H7 (cell line): ENCODE results near the gene RNF213. TPM values are rescaled to one million over a fixed set of nuclear protein-coding genes. Genes with fewer than 3 reads are reported as not detected.

Experiments used
- DNase-seq: peaks from one replicate; pipeline ENCODE4 v3.0.0; 2012
- H3K27me3 ChIP-seq: 2 replicates; pipeline ENCODE4 v1.6.0; 2011; ENCODE audit warnings: mild to moderate bottlenecking, low read length; ENCODE audit not compliant: control insufficient read depth, insufficient read depth
- H3K36me3 ChIP-seq: replicated peaks from 2 replicates; pipeline ENCODE4 v1.5.1; 2011; ENCODE audit warnings: low read length; ENCODE audit not compliant: control insufficient read depth, insufficient read depth
- H3K4me3 ChIP-seq: 2 replicates; pipeline ENCODE4 v1.5.1; 2011; ENCODE audit warnings: low read depth, mild to moderate bottlenecking, control low read depth, low read length, moderate library complexity; ENCODE audit not compliant: insufficient read depth
- total RNA-seq: library from RNA; depleted of rRNA; stranded (reverse); fragments of >200 nt; shearing (Covaris generic); gene quantifications from 2 replicates; pipeline ENCODE4 v1.2.3, GENCODE V29; 2014

The RNF213 gene
- total RNA-seq, 1 experiment from 2014 or later, result 29.4 TPM

GRCh38 chr17:80365983-80366382 lies 105.3 kb downstream of the RNF213 start:
- H3K4me3 ChIP-seq, result no peak overlapping the region
- H3K36me3 ChIP-seq, result peaks cover 32% of the 10 kb centered on the region
- no peaks in the 10 kb centered on the region for H3K27me3 ChIP-seq
- no peak for DNase-seq

GRCh38 chr17:80367503-80367902 lies 106.9 kb downstream of the RNF213 start:
- no peak for DNase-seq
- no peaks in the 10 kb centered on the region for H3K27me3 ChIP-seq
- H3K4me3 ChIP-seq, result no peak overlapping the region
- H3K36me3 ChIP-seq, result peaks cover 33% of the 10 kb centered on the region

- H3K36me3 ChIP-seq, result peaks cover 29% of the 10 kb centered on the region
Measured at GRCh38 chr17:80371196-80371595, 110.5 kb downstream of the RNF213 start.

GRCh38 chr17:80372456-80372855 lies 111.8 kb downstream of the RNF213 start:
- no peak for DNase-seq
- Histone ChIP-seq H3K36me3 (peaks cover 37% of the 10 kb centered on the region), H3K27me3 (no peaks in the 10 kb centered on the region), H3K4me3 (no peak overlapping the region)

More at GRCh38 chr17:80371196-80371595, 110.5 kb downstream of the RNF213 start:
- no peak for DNase-seq
- H3K4me3 ChIP-seq, result no peak overlapping the region
- H3K27me3 ChIP-seq, result no peaks in the 10 kb centered on the region

GRCh38 chr17:80372922-80373570 lies 112.4 kb downstream of the RNF213 start:
- H3K4me3 ChIP-seq, result no peak overlapping the region
- H3K36me3 ChIP-seq, result peaks cover 37% of the 10 kb centered on the region
- no peak for DNase-seq
- no peaks in the 10 kb centered on the region for H3K27me3 ChIP-seq

- Histone ChIP-seq H3K27me3 (no peaks in the 10 kb centered on the region), H3K4me3 (no peak overlapping the region), H3K36me3 (peaks cover 36% of the 10 kb centered on the region)
- no peak for DNase-seq
Measured at GRCh38 chr17:80374039-80374731, 113.5 kb downstream of the RNF213 start.

- H3K36me3 ChIP-seq, result peaks cover 34% of the 10 kb centered on the region
- DNase-seq, result peak; percentile 64
- H3K27me3 ChIP-seq, result no peaks in the 10 kb centered on the region
- H3K4me3 ChIP-seq, result no peak overlapping the region
Measured at GRCh38 chr17:80374732-80375585, 114.3 kb downstream of the RNF213 start.

GRCh38 chr17:80376531-80376930 lies 115.9 kb downstream of the RNF213 start:
- no peak for DNase-seq
- H3K36me3 ChIP-seq, result peaks cover 39% of the 10 kb centered on the region
- no peaks in the 10 kb centered on the region for H3K27me3 ChIP-seq
- no peak overlapping the region for H3K4me3 ChIP-seq

GRCh38 chr17:80377798-80378197 lies 117.1 kb downstream of the RNF213 start:
- Histone ChIP-seq H3K36me3 (peaks cover 38% of the 10 kb centered on the region), H3K4me3 (no peak overlapping the region), H3K27me3 (no peaks in the 10 kb centered on the region)
- DNase-seq, result no peak

GRCh38 chr17:80379348-80379747 lies 118.7 kb downstream of the RNF213 start:
- Histone ChIP-seq H3K4me3 (no peak overlapping the region), H3K36me3 (peaks cover 39% of the 10 kb centered on the region), H3K27me3 (no peaks in the 10 kb centered on the region)
- DNase-seq, result no peak

- Histone ChIP-seq H3K27me3 (no peaks in the 10 kb centered on the region), H3K36me3 (peaks cover 37% of the 10 kb centered on the region)
Measured at GRCh38 chr17:80380068-80380467, 119.4 kb downstream of the RNF213 start.

GRCh38 chr17:80380555-80381002 lies 119.9 kb downstream of the RNF213 start:
- no peak for DNase-seq
- Histone ChIP-seq H3K4me3 (no peak overlapping the region), H3K36me3 (peaks cover 36% of the 10 kb centered on the region), H3K27me3 (no peaks in the 10 kb centered on the region)

More at GRCh38 chr17:80380068-80380467, 119.4 kb downstream of the RNF213 start:
- DNase-seq, result no peak
- H3K4me3 ChIP-seq, result no peak overlapping the region

GRCh38 chr17:80381416-80381923 lies 120.8 kb downstream of the RNF213 start:
- DNase-seq, result no peak
- Histone ChIP-seq H3K36me3 (peaks cover 34% of the 10 kb centered on the region), H3K4me3 (no peak overlapping the region), H3K27me3 (no peaks in the 10 kb centered on the region)

- Histone ChIP-seq H3K4me3 (no peak overlapping the region), H3K36me3 (peaks cover 31% of the 10 kb centered on the region), H3K27me3 (no peaks in the 10 kb centered on the region)
- DNase-seq, result no peak
Measured at GRCh38 chr17:80382446-80382845, 121.8 kb downstream of the RNF213 start.
